IMR-90 (cell line): ENCODE results near the gene TMEM50B. TPM values are rescaled to one million over a fixed set of nuclear protein-coding genes. Genes with fewer than 3 reads are reported as not detected.

Experiments
- ATAC-seq: fragments of 200-7000 bp; cut with Tn5 transposase; 2 replicates; pipeline ENCODE4 v1.9.1; 2020; ENCODE audit warnings: low read depth, mild to moderate bottlenecking, moderate library complexity
- BruUV-seq: library from RNA; stranded (reverse); fragments of 400-500 nt; replicated peaks from 2 replicates; lab custom pipeline; 2021; lab: Mats Ljungman, UMichigan
- CTCF ChIA-PET: fragments of 300-600 bp; formaldehyde crosslinking; extraction: SDS; loops from one replicate; lab custom pipeline; 2021; ENCODE audit warnings: antibody characterized with exemption; lab: Yijun Ruan, JAX
- POLR2A ChIA-PET: fragments of 300-600 bp; sonication (Branson Sonifier 250); formaldehyde crosslinking; loops from one replicate; lab custom pipeline; 2022; ENCODE audit warnings: antibody characterized with exemption; ENCODE audit not compliant: unreplicated experiment; lab: Charles Lee
- DNase-seq: peaks from one replicate; pipeline ENCODE4 v3.0.0; 2013
- H2AFZ ChIP-seq: replicated peaks from 2 replicates; pipeline ENCODE3; 2013; ENCODE audit warnings: low read length, mild to moderate bottlenecking; ENCODE audit not compliant: poor library complexity
- H2AK5ac ChIP-seq: 2 replicates; pipeline ENCODE4 v1.6.1; 2013; ENCODE audit warnings: low read depth, low read length, inconsistent platforms
- H2AK9ac ChIP-seq: replicated peaks from 2 replicates; pipeline ENCODE3; 2013; ENCODE audit warnings: mild to moderate bottlenecking, low read depth, low read length, moderate library complexity; ENCODE audit not compliant: poor library complexity
- H2BK120ac ChIP-seq: 2 replicates; pipeline ENCODE4 v1.6.1; 2013; ENCODE audit warnings: low read depth, low read length, inconsistent platforms
- H2BK15ac ChIP-seq: 3 replicates; pipeline ENCODE4 v1.6.1; 2013; ENCODE audit warnings: low read depth, low read length, inconsistent platforms
- H2BK20ac ChIP-seq: 2 replicates; pipeline ENCODE4 v1.6.1; 2013; ENCODE audit warnings: low read depth, mild to moderate bottlenecking, inconsistent platforms, low read length, moderate library complexity
- H2BK5ac ChIP-seq: 2 replicates; pipeline ENCODE4 v1.6.1; 2013; ENCODE audit warnings: mild to moderate bottlenecking, low read depth, low read length, inconsistent platforms; ENCODE audit not compliant: poor library complexity, severe bottlenecking
- H3K14ac ChIP-seq: replicated peaks from 2 replicates; pipeline ENCODE4 v1.6.1; 2013; ENCODE audit warnings: low read depth, low read length, inconsistent platforms
- H3K18ac ChIP-seq: 2 replicates; pipeline ENCODE4 v1.6.1; 2013; ENCODE audit warnings: low read depth, low read length, control low read depth
- H3K23ac ChIP-seq: 2 replicates; pipeline ENCODE4 v1.6.1; 2013; ENCODE audit warnings: low read depth, low read length, inconsistent platforms
- H3K27ac ChIP-seq: 2 replicates; pipeline ENCODE4 v1.5.1; 2013; ENCODE audit warnings: mild to moderate bottlenecking, control low read depth, low read length; ENCODE audit not compliant: insufficient read depth
- H3K27me3 ChIP-seq: 2 replicates; pipeline ENCODE4 v1.6.1; 2013; ENCODE audit warnings: low read length; ENCODE audit not compliant: control insufficient read depth, insufficient read depth
- H3K36me3 ChIP-seq: 2 replicates; pipeline ENCODE4 v1.6.1; 2013; ENCODE audit warnings: low read length, mixed read lengths; ENCODE audit not compliant: control insufficient read depth, insufficient read depth
- H3K4ac ChIP-seq: 2 replicates; pipeline ENCODE4 v1.6.1; 2013; ENCODE audit warnings: low read depth, low read length, inconsistent platforms
- H3K4me1 ChIP-seq: 2 replicates; pipeline ENCODE4 v1.6.1; 2013; ENCODE audit warnings: low read length, mixed read lengths; ENCODE audit not compliant: control insufficient read depth, insufficient read depth
- H3K4me2 ChIP-seq: 2 replicates; pipeline ENCODE4 v1.6.1; 2013; ENCODE audit warnings: low read depth, mild to moderate bottlenecking, control low read depth, low read length, moderate library complexity
- H3K4me3 ChIP-seq: 2 replicates; pipeline ENCODE4 v1.5.1; 2013; ENCODE audit warnings: low read depth, mild to moderate bottlenecking, control low read depth, low read length, moderate library complexity; ENCODE audit not compliant: insufficient read depth
- H3K56ac ChIP-seq: 2 replicates; pipeline ENCODE4 v1.6.1; 2013; ENCODE audit warnings: low read length, inconsistent platforms; ENCODE audit not compliant: insufficient read depth; ENCODE audit errors: extremely low read depth
- H3K79me1 ChIP-seq, 2 experiments: 2 replicates each; pipeline ENCODE4 v1.6.1; 2013; ENCODE audit warnings: low read length in 2 of 2, inconsistent platforms in 1 of 2, low read depth in 1 of 2
- H3K9ac ChIP-seq: 2 replicates; pipeline ENCODE4 v1.6.1; 2013; ENCODE audit warnings: low read depth, low read length, control low read depth
- H3K9me1 ChIP-seq: 2 replicates; pipeline ENCODE4 v1.6.1; 2013; ENCODE audit warnings: low read length, inconsistent platforms; ENCODE audit not compliant: insufficient read depth
- H3K9me3 ChIP-seq: 2 replicates; pipeline ENCODE4 v1.6.1; 2013; ENCODE audit warnings: low read length; ENCODE audit not compliant: control insufficient read depth, insufficient read depth
- H4K20me1 ChIP-seq: 2 replicates; pipeline ENCODE4 v1.6.1; 2013; ENCODE audit warnings: low read length, inconsistent platforms; ENCODE audit not compliant: insufficient read depth
- H4K5ac ChIP-seq: 2 replicates; pipeline ENCODE4 v1.6.1; 2013; ENCODE audit warnings: mild to moderate bottlenecking, low read depth, low read length, control low read depth
- H4K8ac ChIP-seq, 2 experiments: 2 replicates each; pipeline ENCODE4 v1.6.1; 2013; ENCODE audit warnings: low read depth in 2 of 2, low read length in 2 of 2, control low read depth in 1 of 2, inconsistent platforms in 1 of 2
- H4K91ac ChIP-seq: 2 replicates; pipeline ENCODE4 v1.6.1; 2013; ENCODE audit warnings: low read depth, low read length, inconsistent platforms; ENCODE audit not compliant: insufficient read depth
- BHLHE40 ChIP-seq: fragments of 150-350 bp; IDR thresholded peaks from 2 replicates; pipeline ENCODE4 v1.6.1; 2016; ENCODE audit warnings: mild to moderate bottlenecking, low read depth, low read length
- CEBPB ChIP-seq: IDR thresholded peaks from 2 replicates; pipeline ENCODE4 v1.6.1; 2012; ENCODE audit warnings: low read depth, low read length, improper control_type of control experiment
- CHD1 ChIP-seq: IDR thresholded peaks from 2 replicates; pipeline ENCODE4 v1.6.1; 2012; ENCODE audit warnings: low read depth, low read length, improper control_type of control experiment
- CTCF ChIP-seq: conservative IDR thresholded peaks from 2 replicates; pipeline ENCODE4 v1.5.1; 2012; ENCODE audit warnings: mild to moderate bottlenecking, low read depth, low read length, improper control_type of control experiment
- ELK1 ChIP-seq: fragments of 150-350 bp; IDR thresholded peaks from 2 replicates; pipeline ENCODE4 v1.6.1; 2016; ENCODE audit warnings: low read depth, mild to moderate bottlenecking, low read length, moderate library complexity, borderline replicate concordance
- FOS ChIP-seq: fragments of 150-350 bp; IDR thresholded peaks from 2 replicates; pipeline ENCODE4 v1.6.1; 2016; ENCODE audit warnings: low read depth, low read length
- MAFK ChIP-seq: IDR thresholded peaks from 2 replicates; pipeline ENCODE4 v1.6.1; 2012; ENCODE audit warnings: low read depth, low read length, improper control_type of control experiment
- MAZ ChIP-seq: IDR thresholded peaks from 2 replicates; pipeline ENCODE4 v1.6.1; 2012; ENCODE audit warnings: low read depth, mild to moderate bottlenecking, low read length, improper control_type of control experiment, moderate library complexity, borderline replicate concordance
- MXI1 ChIP-seq: IDR thresholded peaks from 2 replicates; pipeline ENCODE4 v1.6.1; 2012; ENCODE audit warnings: low read depth, mild to moderate bottlenecking, low read length, moderate library complexity, borderline replicate concordance
- NFE2L2 ChIP-seq: fragments of 150-350 bp; IDR thresholded peaks from 2 replicates; pipeline ENCODE4 v1.6.1; 2016; ENCODE audit warnings: low read depth, mild to moderate bottlenecking, low read length
- POLR2A ChIP-seq: IDR thresholded peaks from 2 replicates; pipeline ENCODE4 v1.6.1; 2012; ENCODE audit warnings: mild to moderate bottlenecking, low read depth, low read length
- RAD21 ChIP-seq: IDR thresholded peaks from 2 replicates; pipeline ENCODE4 v1.6.1; 2012; ENCODE audit warnings: low read length, improper control_type of control experiment
- RCOR1 ChIP-seq: IDR thresholded peaks from 2 replicates; pipeline ENCODE4 v1.6.1; 2012; ENCODE audit warnings: mild to moderate bottlenecking, low read length, improper control_type of control experiment; ENCODE audit not compliant: insufficient replicate concordance
- RFX5 ChIP-seq: IDR thresholded peaks from 2 replicates; pipeline ENCODE4 v1.8.0; 2012; ENCODE audit warnings: low read depth, mild to moderate bottlenecking, low read length, moderate library complexity
- SMC3 ChIP-seq: fragments of 150-350 bp; IDR thresholded peaks from 2 replicates; pipeline ENCODE4 v1.6.1; 2016; ENCODE audit warnings: low read depth, mild to moderate bottlenecking, antibody characterized with exemption, low read length, moderate library complexity
- USF2 ChIP-seq: fragments of 150-350 bp; IDR thresholded peaks from 2 replicates; pipeline ENCODE4 v1.6.1; 2017; ENCODE audit warnings: mild to moderate bottlenecking, antibody characterized with exemption, low read length, low read depth
- WGBS, 2 experiments: methylation state at CpG; one replicate each; pipeline versions ENCODE4 v1.1.5 to v1.1.7; 2013; ENCODE audit warnings: missing lambda C conversion rate in 2 of 2; ENCODE audit not compliant: insufficient read length in 1 of 2; ENCODE audit errors: extremely low coverage in 2 of 2; 5-methylcytosine and 5-hydroxymethylcytosine counted together
- dilution Hi-C: fragments of 300-500 bp; cut with HindIII; formaldehyde crosslinking; loops from one replicate; pipeline ENCODE4 v1.14.3; 2018; ENCODE audit warnings: low sequenced_read_pairs; ENCODE audit not compliant: unreplicated experiment
- in situ Hi-C: fragments of 300-500 bp; cut with MboI; formaldehyde crosslinking; loops from 3 replicates; pipeline ENCODE4 v1.14.3; 2019; ENCODE audit warnings: low sequenced_read_pairs, inconsistent platforms, mixed read lengths
- intact Hi-C: fragments of 100-400 bp; cut with micrococcal nuclease; formaldehyde crosslinking; loops from 2 replicates; pipeline ENCODE4 v1.10.0; 2022
- polyA plus RNA-seq, 3 experiments: library from polyadenylated mRNA; depleted of rRNA; stranded (reverse); fragments of >200 nt; gene quantifications; 2 replicates each; pipeline ENCODE4 v1.2.3, GENCODE V29; 2012; ENCODE audit warnings: low replicate concordance in 1 of 3
- total RNA-seq: library from RNA; depleted of rRNA; stranded (reverse); fragments of >200 nt; gene quantifications from 2 replicates; pipeline ENCODE4 v1.2.3, GENCODE V29; 2012

The TMEM50B gene
- total and polyA plus RNA-seq, 2 of the 4 experiments (the other 2 are of a cell fraction), result 10.9 to 25.9 TPM

- Histone ChIP-seq H3K9ac (no peak overlapping the region), H3K23ac (no peak overlapping the region), H3K56ac (no peak overlapping the region), H2AK9ac (no peak overlapping the region), H4K20me1 (no peaks in the 10 kb centered on the region), H4K91ac (no peak overlapping the region), H3K4ac (no peak overlapping the region), H3K4me2 (no peak overlapping the region), H3K14ac (no peak overlapping the region), H3K27me3 (no peaks in the 10 kb centered on the region), H3K36me3 (peaks cover 38% of the 10 kb centered on the region), H2BK120ac (no peak overlapping the region), H3K27ac (no peak overlapping the region), H2AK5ac (no peak overlapping the region), H4K8ac (no peak overlapping the region), H3K9me3 (no peaks in the 10 kb centered on the region), H3K9me1 (no peaks in the 10 kb centered on the region), H3K79me1 (no peaks in the 10 kb centered on the region), H3K18ac (no peak overlapping the region), H3K4me3 (no peak overlapping the region), H2BK5ac (no peak overlapping the region), H3K4me1 (peaks cover 7% of the 10 kb centered on the region; the same call in 1 of the 2 replicates), H4K5ac (no peak overlapping the region), H2AFZ (no peak overlapping the region), H2BK20ac (no peak overlapping the region), H2BK15ac (no peak overlapping the region)
- DNase-seq (no peak), ATAC-seq (no peak)
- dilution Hi-C loops, result no loop called here
- POLR2A ChIA-PET, result interaction anchor here (0.9 kb wide), 1 partner anchor 32 kb away, joined by 4 read pairs; no protein-coding TSS in a partner anchor
- no CpG with 5 or more reads among the region's 4 CpGs for WGBS, 2 experiments
- BruUV-seq, result no TSS peak
- in situ Hi-C loops, result no loop called here
- intact Hi-C loops, result no loop called here
- CTCF ChIA-PET, result interaction anchor here (1.4 kb wide), 1 partner anchor 23 kb away, joined by 5 read pairs; no protein-coding TSS in a partner anchor
- no peak for TF ChIP-seq USF2
- no peak for TF ChIP-seq RCOR1
- TF ChIP-seq NFE2L2, result no peak
- TF ChIP-seq CEBPB, result no peak
- no peak for TF ChIP-seq CHD1
- TF ChIP-seq FOS, result no peak
- no peak for TF ChIP-seq RFX5
- no peak for TF ChIP-seq BHLHE40
- no peak for TF ChIP-seq ELK1
- no peak for TF ChIP-seq RAD21
- no peak for TF ChIP-seq MAFK
- no peak for TF ChIP-seq CTCF
- TF ChIP-seq MAZ, result no peak
- TF ChIP-seq POLR2A, result no peak
- TF ChIP-seq SMC3, result no peak
- TF ChIP-seq MXI1, result no peak
These were observed 31.9 kb upstream of the TMEM50B start for GRCh38 chr21:33511639-33512038.
